Activated CD4-positive, alpha-beta T cell treated with anti-CD3 and anti-CD28 coated beads, Interleukin-2, amount 10 ng/mL, durations not matched to agents 7 days and 5 days (primary cell): ENCODE data around the gene COLEC12. TPM values are rescaled to one million over a fixed set of nuclear protein-coding genes. Genes with fewer than 3 reads are reported as not detected.

Experiments
- CTCF ChIA-PET: fragments of 350-600 bp; sonication (Branson Sonifier 250); formaldehyde crosslinking; loops from one replicate; lab custom pipeline; 2021; ENCODE audit warnings: antibody characterized with exemption; lab: Charles Lee
- POLR2A ChIA-PET: fragments of 350-600 bp; sonication (Branson Sonifier 250); formaldehyde crosslinking; loops from one replicate; lab custom pipeline; 2021; ENCODE audit warnings: antibody characterized with exemption; lab: Charles Lee
- DNase-seq: peaks from one replicate; pipeline ENCODE4 v3.0.0-alpha.2; 2020
- H3K27ac Mint-ChIP-seq: one replicate; pipeline ENCODE4 v1.8.0; 2021; ENCODE audit warnings: mild to moderate bottlenecking, moderate library complexity, mixed read lengths
- H3K27me3 Mint-ChIP-seq: one replicate; pipeline ENCODE4 v1.8.0; 2021; ENCODE audit warnings: mixed read lengths
- H3K36me3 Mint-ChIP-seq: one replicate; pipeline ENCODE4 v1.8.0; 2021; ENCODE audit warnings: low read depth, mixed read lengths
- H3K4me1 Mint-ChIP-seq: one replicate; pipeline ENCODE4 v1.8.0; 2021; ENCODE audit warnings: mixed read lengths
- H3K4me3 Mint-ChIP-seq: one replicate; pipeline ENCODE4 v1.8.0; 2021; ENCODE audit warnings: mild to moderate bottlenecking, moderate library complexity, mixed read lengths
- H3K9me3 Mint-ChIP-seq: one replicate; pipeline ENCODE4 v1.8.0; 2021; ENCODE audit warnings: mixed read lengths
- total RNA-seq, 2 experiments: library from RNA; stranded (reverse); gene quantifications; one replicate each; pipeline ENCODE4 v1.2.3, GENCODE V29; 2021

The COLEC12 gene
- total RNA-seq, 2 experiments from 2014 or later: not detected

DNA sequence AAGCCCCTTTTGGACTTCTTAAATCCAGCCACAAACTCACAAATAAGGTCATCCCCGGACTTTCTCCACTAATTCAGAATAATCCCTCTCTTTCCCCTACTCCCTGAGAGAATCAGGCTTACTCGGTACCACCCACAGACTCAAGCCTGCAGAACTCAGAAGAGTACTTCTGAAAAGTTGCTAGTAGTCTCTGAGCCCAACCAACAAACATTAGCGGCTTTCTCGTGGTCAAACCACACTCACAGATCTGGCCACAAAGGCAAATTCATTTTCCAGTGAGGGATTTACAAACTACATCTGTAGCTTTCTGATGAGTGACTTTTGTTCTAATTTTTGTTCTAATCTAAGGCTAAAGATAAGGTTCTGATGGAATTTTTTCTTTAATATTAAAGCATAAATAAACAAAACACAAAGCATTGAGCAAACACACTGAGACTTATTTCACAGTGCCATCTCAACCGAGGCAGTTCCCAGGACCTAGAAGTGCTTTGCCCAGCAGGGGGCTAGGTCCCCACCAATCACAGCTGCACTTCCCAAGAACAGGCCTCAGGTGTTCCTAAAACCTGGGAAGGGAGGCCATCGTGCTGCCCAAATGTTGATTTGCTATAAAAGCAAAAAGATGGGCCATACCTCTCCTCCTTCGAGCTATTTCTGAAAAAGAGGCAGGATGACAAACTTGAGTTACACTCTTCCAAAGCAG is 110.7 kb downstream of the COLEC12 start:
- ChIA-PET CTCF (no interaction called here), POLR2A (no interaction called here)
- peaks cover 4% of the 10 kb centered on the region for H3K4me1 Mint-ChIP-seq
- peaks cover 4% of the 10 kb centered on the region for H3K27me3 Mint-ChIP-seq
- H3K9me3 Mint-ChIP-seq: no peaks in the 10 kb centered on the region
- H3K4me3 Mint-ChIP-seq: no peak overlapping the region
- DNase-seq: no peak
- H3K36me3 Mint-ChIP-seq: no peaks in the 10 kb centered on the region
- H3K27ac Mint-ChIP-seq: no peak overlapping the region

DNA sequence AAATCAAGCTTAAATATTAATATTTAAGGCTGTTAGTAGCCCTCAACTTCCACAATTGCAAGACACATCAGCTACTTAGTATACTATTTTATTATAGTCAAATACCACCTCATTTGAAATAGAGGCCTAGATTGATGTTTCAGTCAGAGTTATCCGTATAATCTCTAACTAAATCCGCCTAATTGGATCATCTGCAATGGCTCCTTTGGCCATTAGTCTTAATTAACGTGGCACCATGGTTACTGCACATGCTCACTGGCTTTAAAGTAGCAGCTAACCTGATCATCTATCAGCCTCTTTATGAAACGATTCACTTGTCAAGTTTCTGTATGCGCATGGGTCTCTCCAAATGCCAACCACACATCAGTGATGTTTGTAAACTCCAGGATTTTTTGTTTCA is 112.3 kb downstream of the COLEC12 start:
- no peak for DNase-seq
- H3K4me3 Mint-ChIP-seq: no peak overlapping the region
- CTCF ChIA-PET: no interaction called here
- peaks cover 4% of the 10 kb centered on the region for H3K27me3 Mint-ChIP-seq
- peaks cover 4% of the 10 kb centered on the region for H3K4me1 Mint-ChIP-seq
- H3K9me3 Mint-ChIP-seq: no peaks in the 10 kb centered on the region
- H3K36me3 Mint-ChIP-seq: no peaks in the 10 kb centered on the region
- no peak overlapping the region for H3K27ac Mint-ChIP-seq
- POLR2A ChIA-PET: no interaction called here

DNA sequence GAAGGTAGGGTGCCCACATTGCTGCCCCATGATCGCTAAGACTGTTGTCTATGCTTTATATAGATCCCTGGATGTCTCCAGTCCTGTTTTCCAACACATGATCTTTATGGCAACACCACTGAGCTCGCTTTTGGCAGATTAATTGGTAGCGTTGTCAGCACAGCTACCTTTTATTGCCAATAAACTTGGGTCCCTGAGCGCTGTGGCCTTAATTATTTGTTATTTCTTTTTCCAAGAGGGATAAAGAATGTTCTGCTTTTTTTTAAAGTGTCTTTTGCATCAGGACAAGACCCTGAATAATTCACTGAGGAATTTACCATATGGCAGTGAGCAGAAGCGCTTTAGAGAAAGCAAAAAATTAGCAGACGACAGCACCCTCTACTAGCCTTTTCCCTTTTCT is 113.5 kb downstream of the COLEC12 start:
- no peak for DNase-seq
- Mint-ChIP-seq H3K27ac (no peak overlapping the region), H3K36me3 (no peaks in the 10 kb centered on the region), H3K27me3 (peaks cover 5% of the 10 kb centered on the region), H3K4me3 (no peak overlapping the region), H3K9me3 (no peaks in the 10 kb centered on the region), H3K4me1 (peaks cover 4% of the 10 kb centered on the region)
- ChIA-PET CTCF (no interaction called here), POLR2A (no interaction called here)

DNA sequence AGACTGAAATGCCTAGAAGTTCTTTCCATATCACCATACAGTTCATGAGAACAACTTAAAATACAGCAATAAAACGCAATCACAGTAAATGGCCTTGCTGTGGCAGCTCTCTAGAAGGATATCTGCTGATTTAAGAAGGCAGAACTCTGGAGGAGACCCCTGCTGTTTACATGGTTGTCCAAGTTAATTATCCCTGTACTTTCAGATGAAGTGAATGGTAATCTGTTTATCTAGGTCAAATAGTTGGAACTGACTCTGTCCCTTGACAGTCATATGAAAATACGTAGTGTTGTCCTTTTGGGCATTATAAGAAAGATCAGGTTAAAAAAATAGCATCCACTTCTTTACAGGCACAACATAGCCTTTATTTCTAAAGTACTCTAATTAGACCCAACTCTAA is 115.6 kb downstream of the COLEC12 start:
- H3K27me3 Mint-ChIP-seq: peaks cover 2% of the 10 kb centered on the region
- ChIA-PET CTCF (no interaction called here), POLR2A (no interaction called here)
- no peaks in the 10 kb centered on the region for H3K36me3 Mint-ChIP-seq
- H3K4me3 Mint-ChIP-seq: no peak overlapping the region
- H3K4me1 Mint-ChIP-seq: peaks cover 4% of the 10 kb centered on the region
- no peaks in the 10 kb centered on the region for H3K9me3 Mint-ChIP-seq
- H3K27ac Mint-ChIP-seq: no peak overlapping the region
- DNase-seq: no peak

DNA sequence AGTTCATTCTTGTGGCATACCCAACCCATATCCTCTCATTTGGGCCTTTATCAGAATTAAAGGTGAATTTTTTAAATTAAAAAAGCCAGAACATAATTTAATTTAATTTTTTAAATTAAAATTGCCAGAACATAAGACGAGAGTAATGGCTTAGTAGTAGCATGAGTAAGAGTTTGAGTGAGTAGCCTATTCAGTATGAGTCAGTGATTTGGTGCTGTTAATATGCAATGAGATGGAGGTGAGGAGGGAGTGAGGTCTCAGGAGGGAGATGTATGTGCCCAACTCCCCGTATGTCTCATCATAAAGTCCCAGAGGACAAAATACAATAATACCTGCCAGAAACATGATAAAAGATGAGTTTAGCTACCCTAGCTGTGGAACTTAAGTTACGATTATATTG is 117.4 kb downstream of the COLEC12 start:
- POLR2A ChIA-PET: no interaction called here
- Mint-ChIP-seq H3K9me3 (no peaks in the 10 kb centered on the region), H3K4me3 (no peak overlapping the region), H3K27ac (no peak overlapping the region), H3K4me1 (peaks cover 2% of the 10 kb centered on the region), H3K36me3 (no peaks in the 10 kb centered on the region), H3K27me3 (peaks cover 4% of the 10 kb centered on the region)
- DNase-seq: no peak
- CTCF ChIA-PET: no interaction called here

DNA sequence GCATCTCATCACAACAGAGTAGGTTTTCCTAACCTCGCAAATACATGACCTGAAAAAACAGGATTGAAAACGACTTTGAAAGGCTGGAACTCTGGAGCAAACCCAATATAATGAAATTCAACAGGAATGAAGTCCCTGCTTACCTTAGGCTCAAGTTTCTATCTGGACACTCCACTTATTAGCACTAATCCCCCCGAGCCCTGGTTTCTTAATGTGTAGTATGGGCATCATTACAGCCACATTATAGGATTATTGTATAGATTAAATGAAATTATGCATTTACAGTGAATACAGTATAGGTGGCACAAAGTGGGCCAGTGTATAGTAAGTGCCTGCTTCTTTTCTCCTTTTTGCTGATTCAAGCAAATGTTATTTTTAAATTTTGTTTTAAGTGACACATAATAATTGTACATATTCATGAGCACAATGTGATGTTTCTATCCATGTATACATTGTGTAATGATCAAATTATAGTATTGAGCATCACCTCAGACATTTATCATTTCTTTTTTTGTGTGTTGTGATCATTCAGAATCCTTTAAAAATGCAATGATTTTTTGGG is 118.0 kb downstream of the COLEC12 start:
- no peak overlapping the region for H3K27ac Mint-ChIP-seq
- POLR2A ChIA-PET: no interaction called here
- no peaks in the 10 kb centered on the region for H3K36me3 Mint-ChIP-seq

DNA sequence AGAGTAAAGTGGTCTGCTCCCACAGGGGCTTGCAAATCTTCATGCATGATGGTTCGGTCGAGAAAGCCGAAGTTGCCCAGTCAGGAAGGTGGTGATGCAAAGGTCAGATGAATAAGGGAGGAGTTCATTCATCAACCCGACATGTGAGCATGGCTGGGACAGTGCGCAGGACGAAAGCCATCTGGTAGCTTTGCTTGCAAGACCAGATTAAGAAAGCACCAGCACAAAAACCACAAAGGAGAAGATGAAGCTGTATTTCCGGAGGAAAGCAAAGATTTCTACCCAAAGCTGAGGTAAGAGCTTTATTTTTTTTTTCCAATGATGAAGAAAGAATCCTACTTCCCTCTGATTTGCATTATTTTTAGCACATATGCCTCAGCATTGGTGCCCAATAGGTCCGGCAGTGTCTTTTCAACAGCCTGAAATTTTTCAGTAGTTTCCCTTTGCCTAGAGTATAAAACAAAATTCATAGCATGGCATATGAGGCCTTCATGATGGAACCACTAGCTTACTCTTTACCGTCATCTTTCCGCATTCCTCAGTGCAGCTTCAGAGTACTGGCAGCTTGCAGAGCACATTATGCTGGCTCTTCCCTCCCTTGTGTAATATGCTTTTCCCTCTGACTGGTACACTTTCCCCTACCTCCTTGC is 120.7 kb downstream of the COLEC12 start:
- POLR2A ChIA-PET: no interaction called here
- Mint-ChIP-seq H3K9me3 (no peaks in the 10 kb centered on the region), H3K27ac (no peak overlapping the region), H3K36me3 (no peaks in the 10 kb centered on the region), H3K27me3 (peaks cover 4% of the 10 kb centered on the region), H3K4me1 (peaks cover 2% of the 10 kb centered on the region), H3K4me3 (no peak overlapping the region)
- no peak for DNase-seq
- CTCF ChIA-PET: no interaction called here

More for the DNA sequence above, 118.0 kb downstream of the COLEC12 start:
- DNase-seq: no peak
- peaks cover 2% of the 10 kb centered on the region for H3K4me1 Mint-ChIP-seq
- H3K27me3 Mint-ChIP-seq: peaks cover 4% of the 10 kb centered on the region
- H3K4me3 Mint-ChIP-seq: no peak overlapping the region
- H3K9me3 Mint-ChIP-seq: no peaks in the 10 kb centered on the region
- CTCF ChIA-PET: no interaction called here

DNA sequence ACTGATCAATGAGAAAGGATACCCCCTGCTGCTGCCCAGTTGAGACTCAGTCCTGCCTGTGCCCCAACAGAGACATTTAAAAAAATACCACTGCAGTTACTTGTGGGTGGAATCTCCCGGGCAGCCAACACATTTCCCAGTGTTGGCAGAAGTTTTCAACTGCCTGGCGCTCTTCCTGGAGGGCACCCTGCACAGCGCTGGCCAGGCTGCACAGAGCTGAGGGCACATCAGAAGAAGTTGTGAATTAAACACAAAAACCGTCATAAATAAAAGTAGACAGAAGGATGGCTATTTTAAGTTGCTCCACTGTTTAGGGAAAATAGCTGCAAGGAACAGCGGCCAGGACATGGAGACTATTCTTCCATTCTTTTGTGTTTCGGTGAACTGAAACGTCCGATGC is 122.4 kb downstream of the COLEC12 start:
- ChIA-PET POLR2A (no interaction called here), CTCF (no interaction called here)
- no peak overlapping the region for H3K27ac Mint-ChIP-seq
- DNase-seq: no peak
- H3K36me3 Mint-ChIP-seq: no peaks in the 10 kb centered on the region
- no peaks in the 10 kb centered on the region for H3K9me3 Mint-ChIP-seq
- no peak overlapping the region for H3K4me3 Mint-ChIP-seq
- peaks cover 2% of the 10 kb centered on the region for H3K4me1 Mint-ChIP-seq
- H3K27me3 Mint-ChIP-seq: peaks cover 2% of the 10 kb centered on the region

- no peak overlapping the region for H3K27ac Mint-ChIP-seq
- no peaks in the 10 kb centered on the region for H3K9me3 Mint-ChIP-seq
- H3K36me3 Mint-ChIP-seq: no peaks in the 10 kb centered on the region
- ChIA-PET POLR2A (no interaction called here), CTCF (no interaction called here)
- H3K4me3 Mint-ChIP-seq: no peak overlapping the region
- peaks cover 2% of the 10 kb centered on the region for H3K27me3 Mint-ChIP-seq
- DNase-seq: no peak
- H3K4me1 Mint-ChIP-seq: peaks cover 2% of the 10 kb centered on the region
These were observed 123.4 kb downstream of the COLEC12 start for GRCh38 chr18:377088-377487.

DNA sequence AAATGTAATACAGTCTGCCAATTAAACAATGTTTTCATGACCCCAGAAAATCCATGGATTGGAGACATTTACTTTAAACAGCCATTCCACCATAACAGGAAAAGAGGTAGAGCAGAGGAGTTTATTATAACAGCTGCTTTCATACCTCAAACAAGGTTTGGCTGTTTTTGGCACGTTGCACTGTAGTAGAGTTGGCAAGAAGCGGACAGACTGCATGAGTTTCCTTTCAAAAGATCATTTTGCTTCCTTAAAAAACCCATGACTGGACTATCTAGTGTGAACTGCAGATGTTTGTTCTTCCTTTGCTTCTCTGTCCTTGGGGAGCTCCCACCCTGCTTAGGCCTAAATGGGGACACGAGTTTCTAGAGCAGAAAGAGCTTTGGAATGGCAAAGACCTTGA is 124.2 kb downstream of the COLEC12 start:
- H3K9me3 Mint-ChIP-seq: no peaks in the 10 kb centered on the region
- POLR2A ChIA-PET: no interaction called here
- H3K27ac Mint-ChIP-seq: no peak overlapping the region
- peaks cover 2% of the 10 kb centered on the region for H3K27me3 Mint-ChIP-seq
- H3K4me3 Mint-ChIP-seq: no peak overlapping the region
- no peaks in the 10 kb centered on the region for H3K36me3 Mint-ChIP-seq
- H3K4me1 Mint-ChIP-seq: peaks cover 2% of the 10 kb centered on the region
- DNase-seq: no peak
- CTCF ChIA-PET: no interaction called here

GRCh38 chr18:374721-375168 is 125.8 kb downstream of the COLEC12 start:
- Mint-ChIP-seq H3K9me3 (no peaks in the 10 kb centered on the region), H3K27ac (no peak overlapping the region), H3K4me1 (peaks cover 2% of the 10 kb centered on the region), H3K36me3 (no peaks in the 10 kb centered on the region), H3K4me3 (no peak overlapping the region), H3K27me3 (peaks cover 2% of the 10 kb centered on the region)
- ChIA-PET CTCF (no interaction called here), POLR2A (no interaction called here)
- no peak for DNase-seq

DNA sequence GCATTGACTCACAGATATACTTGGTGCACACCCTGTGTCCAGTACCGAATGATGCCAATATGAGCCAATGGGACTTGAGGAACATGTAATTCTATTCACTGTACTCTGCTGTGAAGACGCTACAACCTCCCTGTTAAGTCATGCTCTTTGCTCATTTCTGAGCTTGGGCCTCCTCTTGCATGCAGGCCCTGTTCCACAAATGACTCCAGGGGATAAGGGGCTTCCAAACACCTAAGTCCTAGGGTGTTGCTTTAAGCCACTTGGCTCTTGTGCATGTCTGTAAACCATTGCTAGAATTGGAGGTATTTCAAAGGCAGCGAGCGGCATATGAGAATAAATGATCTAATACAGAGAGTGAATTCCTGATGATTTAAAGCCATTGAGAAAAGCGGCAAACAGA is 126.7 kb downstream of the COLEC12 start:
- H3K4me3 Mint-ChIP-seq: no peak overlapping the region
- H3K27me3 Mint-ChIP-seq: no peaks in the 10 kb centered on the region
- H3K36me3 Mint-ChIP-seq: no peaks in the 10 kb centered on the region
- DNase-seq: no peak
- CTCF ChIA-PET: no interaction called here
- no peaks in the 10 kb centered on the region for H3K4me1 Mint-ChIP-seq
- no peaks in the 10 kb centered on the region for H3K9me3 Mint-ChIP-seq
- H3K27ac Mint-ChIP-seq: no peak overlapping the region
- POLR2A ChIA-PET: no interaction called here

DNA sequence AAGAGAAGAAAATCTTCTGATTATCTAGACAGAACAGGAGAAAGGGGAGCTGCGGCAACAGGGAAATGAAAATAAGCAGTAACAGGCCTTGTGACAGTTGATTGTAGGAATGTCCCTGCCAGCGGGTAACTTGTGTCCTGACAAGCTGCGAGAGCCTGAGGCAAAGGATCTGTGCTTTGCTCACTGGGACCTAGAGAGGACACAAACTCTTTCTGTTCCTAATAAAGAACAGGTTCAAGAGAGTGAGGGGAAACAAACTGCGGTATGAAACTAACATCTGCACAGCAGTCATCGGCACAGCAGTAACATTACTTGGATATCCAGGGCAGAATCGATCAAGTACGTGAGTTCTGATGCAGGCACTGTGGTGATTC is 128.9 kb downstream of the COLEC12 start:
- no peaks in the 10 kb centered on the region for H3K27me3 Mint-ChIP-seq
- CTCF ChIA-PET: no interaction called here

More for the DNA sequence above, 128.9 kb downstream of the COLEC12 start:
- H3K4me3 Mint-ChIP-seq: no peak overlapping the region
- H3K9me3 Mint-ChIP-seq: no peaks in the 10 kb centered on the region
- H3K4me1 Mint-ChIP-seq: no peaks in the 10 kb centered on the region
- H3K36me3 Mint-ChIP-seq: no peaks in the 10 kb centered on the region
- DNase-seq: no peak
- POLR2A ChIA-PET: no interaction called here
- H3K27ac Mint-ChIP-seq: no peak overlapping the region
